ENCODE data around the gene IFI27L2.
A peak's percentile ranks its signal among the peaks of the same experiment; 100 is the strongest.

The IFI27L2 gene

DNA sequence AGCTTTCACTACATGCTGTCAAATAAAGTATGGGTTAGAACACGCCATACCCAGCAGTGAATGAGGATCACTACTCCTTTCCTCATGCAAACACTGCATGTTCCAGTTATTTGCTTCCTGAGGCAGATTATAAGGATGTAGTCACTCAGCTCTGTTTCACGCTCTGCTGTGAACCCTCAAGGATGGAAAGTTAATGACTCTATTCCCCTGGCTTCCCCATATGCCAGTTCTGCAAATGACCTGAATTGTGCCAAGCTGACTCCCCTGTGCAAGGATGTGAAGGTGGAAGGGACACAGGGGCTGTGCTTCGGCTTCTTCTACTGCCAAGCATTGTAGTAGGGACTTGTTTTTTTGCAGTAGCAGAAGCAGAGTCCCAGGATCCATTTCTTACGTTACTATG is 41.5 kb downstream of the IFI27L2 start:
- DNase-seq (ENCODE audit: low read depth in 1 of 2, low spot score in 1 of 2), result no peak
- Histone ChIP-seq H3K27me3 (ENCODE audit: insufficient read depth, poor library complexity, severe bottlenecking) (no peaks in the 10 kb centered on the region), H3K27ac (replicated peaks) (no peak overlapping the region), H3K4me3 (replicated peaks; ENCODE audit: insufficient read depth, low read length) (no peak overlapping the region)
- no peak for TF ChIP-seq GABPA (IDR thresholded peaks at IDR 0.05; ENCODE audit: low read depth)
- no peak for TF ChIP-seq POLR2AphosphoS5 (IDR thresholded peaks at IDR 0.05; ENCODE audit: low read depth)
- no peak for TF ChIP-seq SPI1 (IDR thresholded peaks at IDR 0.05; ENCODE audit: borderline replicate concordance, low read depth)
- TF ChIP-seq, protein P1, sequence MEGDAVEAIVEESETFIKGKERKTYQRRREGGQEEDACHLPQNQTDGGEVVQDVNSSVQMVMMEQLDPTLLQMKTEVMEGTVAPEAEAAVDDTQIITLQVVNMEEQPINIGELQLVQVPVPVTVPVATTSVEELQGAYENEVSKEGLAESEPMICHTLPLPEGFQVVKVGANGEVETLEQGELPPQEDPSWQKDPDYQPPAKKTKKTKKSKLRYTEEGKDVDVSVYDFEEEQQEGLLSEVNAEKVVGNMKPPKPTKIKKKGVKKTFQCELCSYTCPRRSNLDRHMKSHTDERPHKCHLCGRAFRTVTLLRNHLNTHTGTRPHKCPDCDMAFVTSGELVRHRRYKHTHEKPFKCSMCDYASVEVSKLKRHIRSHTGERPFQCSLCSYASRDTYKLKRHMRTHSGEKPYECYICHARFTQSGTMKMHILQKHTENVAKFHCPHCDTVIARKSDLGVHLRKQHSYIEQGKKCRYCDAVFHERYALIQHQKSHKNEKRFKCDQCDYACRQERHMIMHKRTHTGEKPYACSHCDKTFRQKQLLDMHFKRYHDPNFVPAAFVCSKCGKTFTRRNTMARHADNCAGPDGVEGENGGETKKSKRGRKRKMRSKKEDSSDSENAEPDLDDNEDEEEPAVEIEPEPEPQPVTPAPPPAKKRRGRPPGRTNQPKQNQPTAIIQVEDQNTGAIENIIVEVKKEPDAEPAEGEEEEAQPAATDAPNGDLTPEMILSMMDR (IDR thresholded peaks at IDR 0.05; ENCODE audit: insufficient read depth, low read length), result no peak
- TF ChIP-seq, protein P2, sequence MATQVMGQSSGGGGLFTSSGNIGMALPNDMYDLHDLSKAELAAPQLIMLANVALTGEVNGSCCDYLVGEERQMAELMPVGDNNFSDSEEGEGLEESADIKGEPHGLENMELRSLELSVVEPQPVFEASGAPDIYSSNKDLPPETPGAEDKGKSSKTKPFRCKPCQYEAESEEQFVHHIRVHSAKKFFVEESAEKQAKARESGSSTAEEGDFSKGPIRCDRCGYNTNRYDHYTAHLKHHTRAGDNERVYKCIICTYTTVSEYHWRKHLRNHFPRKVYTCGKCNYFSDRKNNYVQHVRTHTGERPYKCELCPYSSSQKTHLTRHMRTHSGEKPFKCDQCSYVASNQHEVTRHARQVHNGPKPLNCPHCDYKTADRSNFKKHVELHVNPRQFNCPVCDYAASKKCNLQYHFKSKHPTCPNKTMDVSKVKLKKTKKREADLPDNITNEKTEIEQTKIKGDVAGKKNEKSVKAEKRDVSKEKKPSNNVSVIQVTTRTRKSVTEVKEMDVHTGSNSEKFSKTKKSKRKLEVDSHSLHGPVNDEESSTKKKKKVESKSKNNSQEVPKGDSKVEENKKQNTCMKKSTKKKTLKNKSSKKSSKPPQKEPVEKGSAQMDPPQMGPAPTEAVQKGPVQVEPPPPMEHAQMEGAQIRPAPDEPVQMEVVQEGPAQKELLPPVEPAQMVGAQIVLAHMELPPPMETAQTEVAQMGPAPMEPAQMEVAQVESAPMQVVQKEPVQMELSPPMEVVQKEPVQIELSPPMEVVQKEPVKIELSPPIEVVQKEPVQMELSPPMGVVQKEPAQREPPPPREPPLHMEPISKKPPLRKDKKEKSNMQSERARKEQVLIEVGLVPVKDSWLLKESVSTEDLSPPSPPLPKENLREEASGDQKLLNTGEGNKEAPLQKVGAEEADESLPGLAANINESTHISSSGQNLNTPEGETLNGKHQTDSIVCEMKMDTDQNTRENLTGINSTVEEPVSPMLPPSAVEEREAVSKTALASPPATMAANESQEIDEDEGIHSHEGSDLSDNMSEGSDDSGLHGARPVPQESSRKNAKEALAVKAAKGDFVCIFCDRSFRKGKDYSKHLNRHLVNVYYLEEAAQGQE (IDR thresholded peaks at IDR 0.05; ENCODE audit: insufficient replicate concordance, low read depth), result no peak

DNA sequence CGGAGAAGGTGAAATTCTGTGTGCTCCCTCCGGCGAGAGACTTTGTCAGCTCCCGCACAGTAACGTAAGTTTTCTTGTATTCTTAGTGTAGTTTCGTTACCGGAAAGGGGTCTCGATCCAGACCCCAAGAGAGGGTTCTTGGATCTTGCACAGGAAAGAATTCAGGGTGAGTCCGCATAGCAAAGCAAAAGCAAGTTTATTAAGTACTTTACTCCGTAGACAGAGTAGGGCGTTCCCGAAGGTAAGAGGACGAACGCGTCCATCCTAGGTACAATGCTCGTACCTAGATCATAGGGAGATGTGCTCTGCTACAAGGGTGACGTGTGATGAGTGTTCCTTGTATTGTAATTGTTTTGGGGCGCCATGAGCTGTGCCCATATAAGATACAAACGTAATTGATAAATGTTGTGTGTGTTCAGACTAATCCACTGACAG is 48.0 kb downstream of the IFI27L2 start:
- no peaks in the 10 kb centered on the region for H3K27me3 ChIP-seq (ENCODE audit: insufficient read depth, poor library complexity, severe bottlenecking)
- TF ChIP-seq, protein P1 (IDR thresholded peaks at IDR 0.05; ENCODE audit: insufficient read depth, low read length), result no peak
- TF ChIP-seq GABPA (IDR thresholded peaks at IDR 0.05; ENCODE audit: low read depth) (no peak), SPI1 (IDR thresholded peaks at IDR 0.05; ENCODE audit: borderline replicate concordance, low read depth) (no peak), POLR2AphosphoS5 (IDR thresholded peaks at IDR 0.05; ENCODE audit: low read depth) (no peak)
- TF ChIP-seq, protein P2 (IDR thresholded peaks at IDR 0.05; ENCODE audit: insufficient replicate concordance, low read depth), result no peak
- H3K27ac ChIP-seq (replicated peaks), result peak overlapping the region; percentile 95
- peak overlapping the region; percentile 94 for H3K4me3 ChIP-seq (replicated peaks; ENCODE audit: insufficient read depth, low read length)
- no peak for DNase-seq (ENCODE audit: low read depth in 1 of 2, low spot score in 1 of 2)

DNA sequence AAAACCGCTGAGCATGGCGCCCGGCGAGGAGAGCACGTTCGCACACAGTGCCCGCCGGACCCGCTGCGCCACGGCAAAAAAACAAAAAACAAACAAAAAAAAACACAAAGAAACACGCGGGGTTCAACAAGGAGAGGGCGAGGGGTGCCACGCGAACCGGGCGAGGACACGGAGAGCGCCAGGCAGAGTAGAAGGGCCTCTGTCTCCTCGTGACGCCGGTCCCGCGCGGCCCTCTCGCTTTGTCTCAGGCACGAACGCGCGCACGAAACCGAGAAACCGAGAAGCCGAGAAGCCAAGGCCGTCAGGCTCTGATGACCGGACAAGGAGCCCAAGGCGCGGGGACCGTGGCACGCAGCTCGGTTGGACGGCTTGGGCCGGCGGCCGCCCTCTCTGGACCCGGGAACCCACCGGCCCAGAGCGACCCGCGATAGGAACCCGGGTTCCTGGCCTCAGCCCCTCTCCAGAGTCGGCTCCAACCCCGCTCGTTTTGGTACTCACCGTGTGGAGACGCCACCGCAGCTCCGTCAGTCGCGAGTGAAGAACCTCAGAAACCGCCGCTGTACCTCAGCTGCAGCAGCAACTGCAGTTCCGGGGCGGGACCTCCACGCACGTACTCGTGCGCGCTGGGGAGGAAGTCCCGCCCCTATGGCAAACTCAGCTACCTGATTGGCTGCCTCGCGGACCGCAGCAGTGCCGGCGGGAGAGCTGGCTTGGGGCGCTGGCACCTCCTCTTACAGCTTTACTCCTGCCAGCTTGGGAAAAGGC is 48.6 kb downstream of the IFI27L2 start, which contains the start of the genes DDX24 and IFI27L1:
DDX24 (minus strand) TSS at position 582 of the 765 bp plus-strand sequence. CDS start 1,460 bp downstream, outside the sequence.
IFI27L1 (plus strand) TSS at position 690 of the 765 bp plus-strand sequence. CDS start 15,628 bp downstream, outside the sequence.
- TF ChIP-seq, protein P2 (IDR thresholded peaks at IDR 0.05; ENCODE audit: insufficient replicate concordance, low read depth), result peak; percentile 27
- TF ChIP-seq POLR2AphosphoS5 (IDR thresholded peaks at IDR 0.05; ENCODE audit: low read depth) (peak; percentile 91), GABPA (IDR thresholded peaks at IDR 0.05; ENCODE audit: low read depth) (peak; percentile 89), SPI1 (IDR thresholded peaks at IDR 0.05; ENCODE audit: borderline replicate concordance, low read depth) (peak; percentile 83; the same call in 1 of the 2 replicates)
- TF ChIP-seq, protein P1 (IDR thresholded peaks at IDR 0.05; ENCODE audit: insufficient read depth, low read length), result no peak
- DNase-seq (ENCODE audit: low read depth in 1 of 2, low spot score in 1 of 2), result peak; percentile 93 to 96
- no peaks in the 10 kb centered on the region for H3K27me3 ChIP-seq (ENCODE audit: insufficient read depth, poor library complexity, severe bottlenecking)
- H3K27ac ChIP-seq (replicated peaks), result peak within 1 kb of the TSS; percentile 95
- H3K4me3 ChIP-seq (replicated peaks; ENCODE audit: insufficient read depth, low read length), result peak within 1 kb of the TSS; percentile 94

Data from HL-60 (cell line).